GM12878 (cell line): ENCODE data around the gene SMARCE1. TPM values are rescaled to one million over a fixed set of nuclear protein-coding genes. Genes with fewer than 3 reads are reported as not detected.

Experiments
- ATAC-seq: fragments of 200-7000 bp; cut with Tn5 transposase; 3 replicates; pipeline ENCODE4 v1.9.1; 2020; ENCODE audit warnings: mild to moderate bottlenecking, moderate library complexity
- BruUV-seq: library from RNA; stranded (reverse); fragments of 400-500 nt; replicated peaks from 2 replicates; lab custom pipeline; 2021; lab: Mats Ljungman, UMichigan
- CTCF ChIA-PET: fragments of 300-600 bp; sonication (Branson Sonifier 250); formaldehyde crosslinking; extraction: SDS; loops from one replicate; lab custom pipeline; 2021; ENCODE audit warnings: inconsistent platforms; lab: Yijun Ruan, JAX
- POLR2A ChIA-PET: fragments of 350-600 bp; formaldehyde crosslinking; extraction: SDS; loops from one replicate; lab custom pipeline; 2021; ENCODE audit warnings: inconsistent platforms; lab: Charles Lee
- RAD21 ChIA-PET: fragments of 300-600 bp; sonication (Branson Sonifier 250); formaldehyde crosslinking; loops from one replicate; lab custom pipeline; 2023; ENCODE audit warnings: antibody characterized with exemption; ENCODE audit not compliant: unreplicated experiment; lab: Charles Lee
- SMC1A ChIA-PET: fragments of 300-600 bp; sonication (Branson Sonifier 250); formaldehyde crosslinking; loops from one replicate; lab custom pipeline; 2023; ENCODE audit not compliant: unreplicated experiment, uncharacterized antibody; lab: Charles Lee
- DNase-seq: peaks from one replicate; pipeline ENCODE4 v3.0.0-alpha.2; 2011; ENCODE audit warnings: low read depth, low spot score
- FAIRE-seq: peaks from 3 replicates; lab custom pipeline; 2011; peaks lifted over from hg19 to GRCh38; lab: Jason Lieb, UNC
- H2AFZ ChIP-seq: 2 replicates; pipeline ENCODE4 v1.6.0; 2011; ENCODE audit warnings: low read depth, low read length, control low read depth; ENCODE audit not compliant: control insufficient read depth
- H3K27ac ChIP-seq: 2 replicates; pipeline ENCODE4 v1.5.1; 2011; ENCODE audit warnings: control low read depth; ENCODE audit not compliant: control insufficient read depth, insufficient read depth
- H3K27me3 ChIP-seq, 2 experiments: replicated peaks in 1 of 2; 2 replicates each; pipeline versions ENCODE4 v1.6.0 to v1.6.1; 2011; ENCODE audit warnings: low read length in 1 of 2; ENCODE audit not compliant: control insufficient read depth in 2 of 2, insufficient read depth in 2 of 2
- H3K36me3 ChIP-seq, 2 experiments: 2 replicates each; pipeline ENCODE4 v1.5.1; 2011; ENCODE audit warnings: low read length in 1 of 2; ENCODE audit not compliant: control insufficient read depth in 2 of 2, insufficient read depth in 2 of 2
- H3K4me1 ChIP-seq: 2 replicates; pipeline ENCODE4 v1.6.1; 2011; ENCODE audit warnings: mild to moderate bottlenecking, low read length, moderate library complexity, mixed read lengths; ENCODE audit not compliant: control insufficient read depth, insufficient read depth
- H3K4me2 ChIP-seq: 2 replicates; pipeline ENCODE4 v1.6.0; 2011; ENCODE audit warnings: control low read depth; ENCODE audit not compliant: control insufficient read depth, insufficient read depth
- H3K4me3 ChIP-seq: fragments of 200-600 bp; sonication (generic); 2 replicates; pipeline ENCODE4 v1.5.1; 2016
- H3K79me2 ChIP-seq: 2 replicates; pipeline ENCODE4 v1.6.0; 2011; ENCODE audit warnings: low read length; ENCODE audit not compliant: control insufficient read depth, insufficient read depth
- H3K9ac ChIP-seq: 2 replicates; pipeline ENCODE4 v1.8.0; 2011; ENCODE audit warnings: low read length, control low read depth, mixed read lengths; ENCODE audit not compliant: control insufficient read depth, insufficient read depth
- H3K9me3 ChIP-seq: replicated peaks from 3 replicates; pipeline ENCODE4 v1.5.1; 2011; ENCODE audit warnings: mild to moderate bottlenecking, low read length; ENCODE audit not compliant: control insufficient read depth, insufficient read depth
- H4K20me1 ChIP-seq: 2 replicates; pipeline ENCODE4 v1.6.0; 2011; ENCODE audit not compliant: control insufficient read depth, insufficient read depth
- DPF2 ChIP-seq: fragments of 450-650 bp; IDR thresholded peaks from 2 replicates; pipeline ENCODE4 v1.6.1; 2017; ENCODE audit warnings: mild to moderate bottlenecking
- RB1 ChIP-seq: fragments of 450-650 bp; formaldehyde crosslinking; IDR thresholded peaks from 2 replicates; pipeline ENCODE4 v1.6.1; 2017; ENCODE audit warnings: mild to moderate bottlenecking, borderline replicate concordance
- RCOR1 ChIP-seq: conservative IDR thresholded peaks from 2 replicates; pipeline ENCODE4 v1.6.1; 2012; ENCODE audit warnings: low read depth, low read length, improper control_type of control experiment
- SIN3A ChIP-seq: IDR thresholded peaks from 2 replicates; pipeline ENCODE4 v1.6.1; 2012; ENCODE audit warnings: low read depth, low read length, improper control_type of control experiment
- ZNF384 ChIP-seq: IDR thresholded peaks from 2 replicates; pipeline ENCODE4 v1.6.1; 2012; ENCODE audit warnings: low read depth, mild to moderate bottlenecking, low read length, improper control_type of control experiment, borderline replicate concordance
- WGBS: methylation state at CpG from one replicate; pipeline ENCODE4 v1.1.6; 2016; ENCODE audit warnings: low lambda C conversion rate; ENCODE audit not compliant: insufficient replicate concordance, insufficient coverage; ENCODE audit errors: missing lambda C conversion rate; 5-methylcytosine and 5-hydroxymethylcytosine counted together
- in situ Hi-C: fragments of 300-500 bp; cut with MboI; formaldehyde crosslinking; loops from 9 replicates; pipeline ENCODE4 v1.14.3; 2018; ENCODE audit warnings: mixed read lengths
- intact Hi-C: fragments of 100-400 bp; cut with micrococcal nuclease; formaldehyde crosslinking; loops from one replicate; pipeline ENCODE4 v1.14.2; 2022; ENCODE audit not compliant: unreplicated experiment
- polyA plus RNA-seq, 11 experiments: library from polyadenylated mRNA; depleted of rRNA in 4 of 11; unstranded in 6 of 11; stranded (reverse) in 5 of 11; fragments of >200 nt; fragmentation: Nextera tagmentation in 4 of 11; fragmentation: Illumina TruSeq in 1 of 11; extraction: Ambion mirVana in 4 of 11; extraction: Trizol in 1 of 11; gene quantifications; 1 replicate in 1 of 11; 2 replicates in 10 of 11; pipeline versions ENCODE4 v1.2.1 to v1.2.3, GENCODE V29; 2011 to 2016; ENCODE audit warnings: inconsistent platforms in 2 of 11, missing spikeins in 2 of 11, low read depth in 1 of 11
- total RNA-seq, 4 experiments: library from RNA; depleted of rRNA in 3 of 4; stranded (reverse); fragments of >200 nt in 3 of 4; fragmentation: Illumina TruSeq in 1 of 4; extraction: Trizol in 1 of 4; gene quantifications; 2 replicates each; pipeline versions ENCODE4 v1.2.1 to v1.2.3, GENCODE V29; 2013 to 2021
- TF ChIP-seq, protein P1 (sequence below): IDR thresholded peaks from 2 replicates; pipeline ENCODE4 v1.6.1; 2011; ENCODE audit warnings: borderline replicate concordance, low read depth, mild to moderate bottlenecking, moderate library complexity, mixed read lengths, low read length; ENCODE audit not compliant: insufficient read depth; ENCODE audit errors: extremely low read length
- TF ChIP-seq, protein P2 (sequence below): fragments of 450-650 bp; IDR thresholded peaks from 2 replicates; pipeline ENCODE4 v1.6.1; 2017; ENCODE audit warnings: antibody characterized with exemption, mild to moderate bottlenecking, moderate library complexity
- TF ChIP-seq, protein P3 (sequence below): fragments of 150-350 bp; IDR thresholded peaks from 2 replicates; pipeline ENCODE4 v1.6.1; 2016; ENCODE audit warnings: low read depth, low read length
- TF ChIP-seq, protein P4 (sequence below): fragments of 450-650 bp; IDR thresholded peaks from 2 replicates; pipeline ENCODE4 v1.6.1; 2018; ENCODE audit warnings: borderline replicate concordance, mild to moderate bottlenecking; ENCODE audit not compliant: partially characterized antibody

SMARCE1 gene
- total and polyA plus RNA-seq, 10 of the 15 experiments (the other 5 are each of a cell fraction or from before 2014, with no cell fraction given) = 87.9 to 191 (median 132) TPM

DNA sequence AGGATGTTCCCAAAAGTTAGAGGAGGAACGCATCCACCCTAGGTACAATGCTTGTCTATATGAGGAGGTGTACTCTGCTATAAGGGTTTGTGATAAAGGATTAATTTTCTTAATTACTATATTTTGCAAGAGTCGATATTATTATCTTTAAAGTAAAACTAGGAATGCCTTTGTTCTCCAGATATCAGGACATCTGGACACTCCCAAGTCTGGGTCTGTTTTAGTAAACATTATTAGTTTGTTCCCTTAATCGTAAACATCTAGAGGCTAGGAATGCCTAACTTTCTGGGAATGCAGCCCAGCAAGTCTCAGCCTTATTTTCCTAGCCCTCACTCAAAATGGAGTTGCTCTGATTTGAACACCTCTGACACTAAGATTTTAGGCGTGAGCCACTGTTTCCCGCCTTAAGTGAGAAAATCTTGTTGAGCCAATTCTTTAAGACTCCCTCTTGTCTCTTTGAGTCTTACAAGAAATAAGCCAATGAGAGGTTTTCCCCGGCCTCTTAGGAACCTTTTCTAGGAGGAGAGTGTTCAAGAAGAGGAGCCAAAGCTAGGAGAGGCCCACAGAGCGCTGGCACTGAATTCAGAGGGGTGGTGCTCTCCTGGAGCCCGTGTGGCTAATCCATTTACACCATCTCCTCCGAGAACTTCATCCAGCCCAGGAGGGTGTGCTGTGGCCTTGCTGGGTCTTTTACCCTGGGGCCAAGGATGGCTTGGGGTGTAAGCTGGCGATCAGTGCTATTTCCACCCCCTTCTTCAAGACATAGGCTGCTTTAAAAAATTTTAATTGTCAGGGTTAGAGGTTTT lies 40.9 kb downstream of the SMARCE1 start:
- ATAC-seq = no peak
- no peak for FAIRE-seq
- intact Hi-C loops = no loop called here
- no peak overlapping the region for H3K9ac ChIP-seq
- RAD21 ChIA-PET = interaction anchor here (1.0 kb wide), 1 partner anchor 9 kb away, joined by 5 read pairs; no protein-coding TSS in a partner anchor
- H3K4me1 ChIP-seq = peaks cover 25% of the 10 kb centered on the region
- H3K27ac ChIP-seq = no peak overlapping the region
- DNase-seq = no peak
- peaks cover 3% of the 10 kb centered on the region; the same call in 2 of the 3 replicates for H3K9me3 ChIP-seq
- BruUV-seq = no TSS peak
- 67% methylated on average over 10 of the region's 10 CpGs for WGBS
- H2AFZ ChIP-seq = no peak overlapping the region
- TF ChIP-seq, protein P1, sequence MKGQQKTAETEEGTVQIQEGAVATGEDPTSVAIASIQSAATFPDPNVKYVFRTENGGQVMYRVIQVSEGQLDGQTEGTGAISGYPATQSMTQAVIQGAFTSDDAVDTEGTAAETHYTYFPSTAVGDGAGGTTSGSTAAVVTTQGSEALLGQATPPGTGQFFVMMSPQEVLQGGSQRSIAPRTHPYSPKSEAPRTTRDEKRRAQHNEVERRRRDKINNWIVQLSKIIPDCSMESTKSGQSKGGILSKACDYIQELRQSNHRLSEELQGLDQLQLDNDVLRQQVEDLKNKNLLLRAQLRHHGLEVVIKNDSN = no peak
- TF ChIP-seq RCOR1 = no peak
- TF ChIP-seq SIN3A = no peak
- TF ChIP-seq ZNF384 = no peak
- no peak for TF ChIP-seq RB1
- TF ChIP-seq, protein P2, sequence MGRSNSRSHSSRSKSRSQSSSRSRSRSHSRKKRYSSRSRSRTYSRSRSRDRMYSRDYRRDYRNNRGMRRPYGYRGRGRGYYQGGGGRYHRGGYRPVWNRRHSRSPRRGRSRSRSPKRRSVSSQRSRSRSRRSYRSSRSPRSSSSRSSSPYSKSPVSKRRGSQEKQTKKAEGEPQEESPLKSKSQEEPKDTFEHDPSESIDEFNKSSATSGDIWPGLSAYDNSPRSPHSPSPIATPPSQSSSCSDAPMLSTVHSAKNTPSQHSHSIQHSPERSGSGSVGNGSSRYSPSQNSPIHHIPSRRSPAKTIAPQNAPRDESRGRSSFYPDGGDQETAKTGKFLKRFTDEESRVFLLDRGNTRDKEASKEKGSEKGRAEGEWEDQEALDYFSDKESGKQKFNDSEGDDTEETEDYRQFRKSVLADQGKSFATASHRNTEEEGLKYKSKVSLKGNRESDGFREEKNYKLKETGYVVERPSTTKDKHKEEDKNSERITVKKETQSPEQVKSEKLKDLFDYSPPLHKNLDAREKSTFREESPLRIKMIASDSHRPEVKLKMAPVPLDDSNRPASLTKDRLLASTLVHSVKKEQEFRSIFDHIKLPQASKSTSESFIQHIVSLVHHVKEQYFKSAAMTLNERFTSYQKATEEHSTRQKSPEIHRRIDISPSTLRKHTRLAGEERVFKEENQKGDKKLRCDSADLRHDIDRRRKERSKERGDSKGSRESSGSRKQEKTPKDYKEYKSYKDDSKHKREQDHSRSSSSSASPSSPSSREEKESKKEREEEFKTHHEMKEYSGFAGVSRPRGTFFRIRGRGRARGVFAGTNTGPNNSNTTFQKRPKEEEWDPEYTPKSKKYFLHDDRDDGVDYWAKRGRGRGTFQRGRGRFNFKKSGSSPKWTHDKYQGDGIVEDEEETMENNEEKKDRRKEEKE = no peak
- TF ChIP-seq, protein P3, sequence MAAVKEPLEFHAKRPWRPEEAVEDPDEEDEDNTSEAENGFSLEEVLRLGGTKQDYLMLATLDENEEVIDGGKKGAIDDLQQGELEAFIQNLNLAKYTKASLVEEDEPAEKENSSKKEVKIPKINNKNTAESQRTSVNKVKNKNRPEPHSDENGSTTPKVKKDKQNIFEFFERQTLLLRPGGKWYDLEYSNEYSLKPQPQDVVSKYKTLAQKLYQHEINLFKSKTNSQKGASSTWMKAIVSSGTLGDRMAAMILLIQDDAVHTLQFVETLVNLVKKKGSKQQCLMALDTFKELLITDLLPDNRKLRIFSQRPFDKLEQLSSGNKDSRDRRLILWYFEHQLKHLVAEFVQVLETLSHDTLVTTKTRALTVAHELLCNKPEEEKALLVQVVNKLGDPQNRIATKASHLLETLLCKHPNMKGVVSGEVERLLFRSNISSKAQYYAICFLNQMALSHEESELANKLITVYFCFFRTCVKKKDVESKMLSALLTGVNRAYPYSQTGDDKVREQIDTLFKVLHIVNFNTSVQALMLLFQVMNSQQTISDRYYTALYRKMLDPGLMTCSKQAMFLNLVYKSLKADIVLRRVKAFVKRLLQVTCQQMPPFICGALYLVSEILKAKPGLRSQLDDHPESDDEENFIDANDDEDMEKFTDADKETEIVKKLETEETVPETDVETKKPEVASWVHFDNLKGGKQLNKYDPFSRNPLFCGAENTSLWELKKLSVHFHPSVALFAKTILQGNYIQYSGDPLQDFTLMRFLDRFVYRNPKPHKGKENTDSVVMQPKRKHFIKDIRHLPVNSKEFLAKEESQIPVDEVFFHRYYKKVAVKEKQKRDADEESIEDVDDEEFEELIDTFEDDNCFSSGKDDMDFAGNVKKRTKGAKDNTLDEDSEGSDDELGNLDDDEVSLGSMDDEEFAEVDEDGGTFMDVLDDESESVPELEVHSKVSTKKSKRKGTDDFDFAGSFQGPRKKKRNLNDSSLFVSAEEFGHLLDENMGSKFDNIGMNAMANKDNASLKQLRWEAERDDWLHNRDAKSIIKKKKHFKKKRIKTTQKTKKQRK = no peak
- no peak for TF ChIP-seq DPF2
- TF ChIP-seq, protein P4, sequence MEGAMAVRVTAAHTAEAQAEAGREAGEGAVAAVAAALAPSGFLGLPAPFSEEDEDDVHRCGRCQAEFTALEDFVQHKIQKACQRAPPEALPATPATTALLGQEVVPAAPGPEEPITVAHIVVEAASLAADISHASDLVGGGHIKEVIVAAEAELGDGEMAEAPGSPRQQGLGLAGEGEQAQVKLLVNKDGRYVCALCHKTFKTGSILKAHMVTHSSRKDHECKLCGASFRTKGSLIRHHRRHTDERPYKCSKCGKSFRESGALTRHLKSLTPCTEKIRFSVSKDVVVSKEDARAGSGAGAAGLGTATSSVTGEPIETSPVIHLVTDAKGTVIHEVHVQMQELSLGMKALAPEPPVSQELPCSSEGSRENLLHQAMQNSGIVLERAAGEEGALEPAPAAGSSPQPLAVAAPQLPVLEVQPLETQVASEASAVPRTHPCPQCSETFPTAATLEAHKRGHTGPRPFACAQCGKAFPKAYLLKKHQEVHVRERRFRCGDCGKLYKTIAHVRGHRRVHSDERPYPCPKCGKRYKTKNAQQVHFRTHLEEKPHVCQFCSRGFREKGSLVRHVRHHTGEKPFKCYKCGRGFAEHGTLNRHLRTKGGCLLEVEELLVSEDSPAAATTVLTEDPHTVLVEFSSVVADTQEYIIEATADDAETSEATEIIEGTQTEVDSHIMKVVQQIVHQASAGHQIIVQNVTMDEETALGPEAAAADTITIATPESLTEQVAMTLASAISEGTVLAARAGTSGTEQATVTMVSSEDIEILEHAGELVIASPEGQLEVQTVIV = no peak
- POLR2A ChIA-PET = interaction anchor here (0.9 kb wide), 1 partner anchor 9 kb away, joined by 3 read pairs; no protein-coding TSS in a partner anchor
- H3K79me2 ChIP-seq = no peaks in the 10 kb centered on the region
- no peaks in the 10 kb centered on the region for H4K20me1 ChIP-seq
- in situ Hi-C loops = no loop called here
- no peak overlapping the region for H3K4me3 ChIP-seq
- SMC1A ChIA-PET = interaction anchor here (1.0 to 6.0 kb wide), 3 partner anchors 7 to 46 kb away, joined by 3 to 139 read pairs (median 4); no protein-coding TSS in a partner anchor
- H3K27me3 ChIP-seq = no peaks in the 10 kb centered on the region
- no peak overlapping the region for H3K4me2 ChIP-seq
- no peaks in the 10 kb centered on the region for H3K36me3 ChIP-seq
- CTCF ChIA-PET = interaction anchor here (1.3 to 5.4 kb wide), 2 partner anchors 8 to 29 kb away, joined by 4 to 108 read pairs; no protein-coding TSS in a partner anchor
